ENCODE data around the gene GPR82.

GPR82 gene

DNA sequence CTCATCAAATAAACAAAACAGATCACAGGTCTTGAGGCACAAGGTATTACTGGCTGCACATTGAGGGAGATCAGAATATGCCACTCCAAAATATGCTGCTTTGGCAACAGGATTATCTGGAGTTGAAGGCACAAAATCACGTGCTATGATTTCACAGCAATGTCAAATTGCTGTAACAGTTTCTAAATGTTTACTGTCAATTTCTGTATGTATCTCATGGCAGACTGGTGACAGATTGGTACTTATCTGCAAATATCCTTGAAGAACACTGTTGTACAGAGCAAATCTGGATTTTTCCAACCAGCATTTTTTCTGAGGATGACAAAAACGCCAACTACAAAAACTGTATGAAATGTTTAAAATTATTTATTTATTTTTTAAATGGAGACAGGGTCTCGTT lies 26.7 kb downstream of the GPR82 start:
- WGBS (ENCODE audit: extremely low coverage, insufficient coverage, low lambda C conversion rate), result no CpG with 5 or more reads among the region's 3 CpGs
- no peak overlapping the region for H4K5ac ChIP-seq (ENCODE audit: low read length)
- no peaks in the 10 kb centered on the region for H3K36me3 ChIP-seq (ENCODE audit: control insufficient read depth, insufficient read depth, low read length)
- no peak for DNase-seq
- H3K18ac ChIP-seq (ENCODE audit: low read length), result no peak overlapping the region
- no peak overlapping the region for H4K8ac ChIP-seq (ENCODE audit: low read depth, low read length)
- H3K27me3 ChIP-seq (ENCODE audit: insufficient read depth, low read length, poor library complexity), result no peaks in the 10 kb centered on the region
- H3K9ac ChIP-seq (ENCODE audit: low read length), result no peak overlapping the region
- no peak overlapping the region for H2BK15ac ChIP-seq (replicated peaks; ENCODE audit: low read depth)
- no peak overlapping the region for H3K4ac ChIP-seq (ENCODE audit: low read depth, low read length)
- H3K4me2 ChIP-seq (ENCODE audit: low read length), result no peak overlapping the region
- H3K79me1 ChIP-seq (ENCODE audit: low read length), result no peaks in the 10 kb centered on the region
- H2BK5ac ChIP-seq (ENCODE audit: low read length), result no peak overlapping the region
- no peak overlapping the region for H3K56ac ChIP-seq (ENCODE audit: low read length)
- no peak overlapping the region for H3K27ac ChIP-seq (ENCODE audit: low read depth, low read length)
- no peak overlapping the region for H2BK120ac ChIP-seq (ENCODE audit: low read depth, low read length)
- no peaks in the 10 kb centered on the region for H3K79me2 ChIP-seq (ENCODE audit: control insufficient read depth, insufficient read depth, low read length)
- no peaks in the 10 kb centered on the region for H3K4me1 ChIP-seq (ENCODE audit: control insufficient read depth, low read depth, low read length)
- no peak overlapping the region for H3K4me3 ChIP-seq (ENCODE audit: low read length)
- no peak overlapping the region for H2AK5ac ChIP-seq (ENCODE audit: low read length)
- no peak overlapping the region for H3K23ac ChIP-seq (ENCODE audit: low read length)

DNA sequence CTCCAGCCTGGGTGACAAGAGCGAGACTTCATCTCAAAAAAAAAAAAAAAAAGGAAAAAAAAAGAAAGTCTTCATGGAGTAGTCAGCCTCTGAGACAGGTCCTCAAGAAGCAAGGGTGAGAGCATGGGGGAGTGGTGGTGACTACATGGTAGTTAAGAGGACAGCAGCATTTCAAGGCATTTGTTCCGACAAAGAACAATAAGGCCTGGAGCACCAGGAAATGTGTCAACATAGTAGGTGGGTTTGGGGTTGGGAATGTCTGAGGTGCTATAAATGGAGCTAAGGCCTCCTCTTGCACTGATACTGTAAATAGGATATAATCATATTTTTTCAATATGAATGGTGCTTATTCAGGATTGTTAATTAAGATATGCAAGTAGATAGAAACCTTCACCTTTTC lies 34.4 kb downstream of the GPR82 start:
- Histone ChIP-seq H3K56ac (ENCODE audit: low read length) (no peak overlapping the region), H3K9ac (ENCODE audit: low read length) (no peak overlapping the region), H2AK5ac (ENCODE audit: low read length) (no peak overlapping the region), H3K4me3 (ENCODE audit: low read length) (no peak overlapping the region), H3K79me1 (ENCODE audit: low read length) (no peaks in the 10 kb centered on the region), H3K4me2 (ENCODE audit: low read length) (no peak overlapping the region), H2BK5ac (ENCODE audit: low read length) (no peak overlapping the region), H2BK15ac (replicated peaks; ENCODE audit: low read depth) (no peak overlapping the region), H3K4me1 (ENCODE audit: control insufficient read depth, low read depth, low read length) (no peaks in the 10 kb centered on the region), H2BK120ac (ENCODE audit: low read depth, low read length) (no peak overlapping the region), H3K23ac (ENCODE audit: low read length) (no peak overlapping the region), H3K27me3 (ENCODE audit: insufficient read depth, low read length, poor library complexity) (no peaks in the 10 kb centered on the region), H3K79me2 (ENCODE audit: control insufficient read depth, insufficient read depth, low read length) (no peaks in the 10 kb centered on the region), H3K36me3 (ENCODE audit: control insufficient read depth, insufficient read depth, low read length) (no peaks in the 10 kb centered on the region), H4K8ac (ENCODE audit: low read depth, low read length) (no peak overlapping the region), H3K27ac (ENCODE audit: low read depth, low read length) (no peak overlapping the region), H3K4ac (ENCODE audit: low read depth, low read length) (no peak overlapping the region), H3K18ac (ENCODE audit: low read length) (no peak overlapping the region), H4K5ac (ENCODE audit: low read length) (no peak overlapping the region)
- DNase-seq, result no peak
- WGBS (ENCODE audit: extremely low coverage, insufficient coverage, low lambda C conversion rate), result no CpG with 5 or more reads among the region's 2 CpGs

DNA sequence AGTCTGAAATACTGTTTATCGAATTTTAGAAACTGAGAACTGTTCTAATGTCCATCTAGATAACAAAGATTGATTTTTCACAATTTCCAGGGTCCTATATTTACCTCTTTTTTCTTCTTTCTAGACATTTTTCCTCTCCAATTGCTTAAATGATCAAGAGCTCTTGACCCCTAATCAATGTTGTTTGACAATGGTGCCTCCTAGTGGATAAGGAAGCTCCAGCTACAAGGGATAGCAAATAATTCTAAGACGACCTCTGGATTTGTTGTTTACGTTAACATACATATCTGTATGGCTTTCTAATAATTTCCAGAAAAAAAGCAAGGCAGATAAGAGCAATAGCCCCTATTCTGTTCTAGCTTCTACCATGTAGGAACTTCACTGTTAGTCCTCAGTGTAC lies 35.8 kb downstream of the GPR82 start:
- Histone ChIP-seq H3K4me3 (ENCODE audit: low read length) (no peak overlapping the region), H3K4me2 (ENCODE audit: low read length) (no peak overlapping the region), H3K23ac (ENCODE audit: low read length) (no peak overlapping the region), H3K79me2 (ENCODE audit: control insufficient read depth, insufficient read depth, low read length) (no peaks in the 10 kb centered on the region), H2AK5ac (ENCODE audit: low read length) (no peak overlapping the region), H3K4me1 (ENCODE audit: control insufficient read depth, low read depth, low read length) (no peaks in the 10 kb centered on the region), H2BK120ac (ENCODE audit: low read depth, low read length) (no peak overlapping the region), H2BK5ac (ENCODE audit: low read length) (no peak overlapping the region), H4K5ac (ENCODE audit: low read length) (no peak overlapping the region), H3K56ac (ENCODE audit: low read length) (no peak overlapping the region), H3K9ac (ENCODE audit: low read length) (no peak overlapping the region), H3K4ac (ENCODE audit: low read depth, low read length) (no peak overlapping the region), H3K27me3 (ENCODE audit: insufficient read depth, low read length, poor library complexity) (no peaks in the 10 kb centered on the region), H3K36me3 (ENCODE audit: control insufficient read depth, insufficient read depth, low read length) (no peaks in the 10 kb centered on the region), H3K18ac (ENCODE audit: low read length) (no peak overlapping the region), H3K79me1 (ENCODE audit: low read length) (no peaks in the 10 kb centered on the region), H3K27ac (ENCODE audit: low read depth, low read length) (no peak overlapping the region), H4K8ac (ENCODE audit: low read depth, low read length) (no peak overlapping the region), H2BK15ac (replicated peaks; ENCODE audit: low read depth) (no peak overlapping the region)
- DNase-seq, result peak; percentile 51
- WGBS (ENCODE audit: extremely low coverage, insufficient coverage, low lambda C conversion rate), result no CpG with 5 or more reads among the region's 3 CpGs

DNA sequence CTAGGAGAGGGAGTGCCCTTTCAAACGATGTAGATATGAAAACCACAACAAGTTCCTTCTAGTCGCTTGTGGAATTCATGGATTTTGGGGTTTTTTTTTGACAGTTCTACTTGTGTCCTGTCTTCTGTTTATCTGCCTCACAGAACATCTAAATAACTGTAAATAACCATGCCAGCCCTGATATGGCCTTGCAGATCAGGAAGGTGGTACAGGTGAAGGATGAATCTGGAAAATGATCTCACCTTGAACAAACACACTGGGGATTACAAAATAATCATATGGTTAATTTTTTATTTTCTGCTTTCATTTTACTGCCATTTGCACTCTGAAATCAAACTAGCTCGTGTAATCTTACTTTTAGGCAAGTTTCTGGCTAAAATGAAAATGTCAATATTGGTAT lies 37.2 kb downstream of the GPR82 start:
- Histone ChIP-seq H2AK5ac (ENCODE audit: low read length) (no peak overlapping the region), H3K9ac (ENCODE audit: low read length) (no peak overlapping the region), H2BK15ac (replicated peaks; ENCODE audit: low read depth) (no peak overlapping the region), H4K5ac (ENCODE audit: low read length) (no peak overlapping the region), H3K18ac (ENCODE audit: low read length) (no peak overlapping the region), H3K27ac (ENCODE audit: low read depth, low read length) (no peak overlapping the region), H2BK5ac (ENCODE audit: low read length) (no peak overlapping the region), H3K79me1 (ENCODE audit: low read length) (no peaks in the 10 kb centered on the region), H4K8ac (ENCODE audit: low read depth, low read length) (no peak overlapping the region), H3K36me3 (ENCODE audit: control insufficient read depth, insufficient read depth, low read length) (no peaks in the 10 kb centered on the region), H3K4me3 (ENCODE audit: low read length) (no peak overlapping the region), H3K4me2 (ENCODE audit: low read length) (no peak overlapping the region), H3K27me3 (ENCODE audit: insufficient read depth, low read length, poor library complexity) (no peaks in the 10 kb centered on the region), H3K4ac (ENCODE audit: low read depth, low read length) (no peak overlapping the region), H2BK120ac (ENCODE audit: low read depth, low read length) (no peak overlapping the region), H3K4me1 (ENCODE audit: control insufficient read depth, low read depth, low read length) (no peaks in the 10 kb centered on the region), H3K56ac (ENCODE audit: low read length) (no peak overlapping the region), H3K79me2 (ENCODE audit: control insufficient read depth, insufficient read depth, low read length) (no peaks in the 10 kb centered on the region), H3K23ac (ENCODE audit: low read length) (no peak overlapping the region)
- no peak for DNase-seq
- no CpG with 5 or more reads among the region's 3 CpGs for WGBS (ENCODE audit: extremely low coverage, insufficient coverage, low lambda C conversion rate)

DNA sequence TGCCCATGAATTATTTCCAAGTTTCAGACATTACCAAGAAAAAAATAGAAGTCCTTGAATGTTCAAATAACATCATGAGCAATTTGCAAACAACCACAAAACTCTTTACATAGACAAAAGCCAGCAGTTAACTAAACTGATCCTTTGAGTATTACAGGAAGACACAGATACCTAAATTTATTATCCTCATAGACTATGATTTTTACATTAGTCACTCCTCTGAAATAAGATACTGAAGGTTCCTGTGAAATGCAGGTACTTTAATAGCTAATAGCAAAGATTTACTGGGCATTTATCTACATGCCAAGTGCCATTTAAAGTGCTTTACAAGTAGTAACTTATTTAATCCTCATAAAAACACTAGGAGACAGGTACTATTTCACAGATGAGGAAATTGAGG lies 37.7 kb downstream of the GPR82 start:
- Histone ChIP-seq H3K18ac (ENCODE audit: low read length) (no peak overlapping the region), H3K27ac (ENCODE audit: low read depth, low read length) (no peak overlapping the region), H3K79me2 (ENCODE audit: control insufficient read depth, insufficient read depth, low read length) (no peaks in the 10 kb centered on the region), H4K8ac (ENCODE audit: low read depth, low read length) (no peak overlapping the region), H3K79me1 (ENCODE audit: low read length) (no peaks in the 10 kb centered on the region), H3K9ac (ENCODE audit: low read length) (no peak overlapping the region), H2BK5ac (ENCODE audit: low read length) (no peak overlapping the region), H3K36me3 (ENCODE audit: control insufficient read depth, insufficient read depth, low read length) (no peaks in the 10 kb centered on the region), H3K27me3 (ENCODE audit: insufficient read depth, low read length, poor library complexity) (no peaks in the 10 kb centered on the region), H2BK15ac (replicated peaks; ENCODE audit: low read depth) (no peak overlapping the region), H3K4ac (ENCODE audit: low read depth, low read length) (no peak overlapping the region), H3K4me3 (ENCODE audit: low read length) (no peak overlapping the region), H4K5ac (ENCODE audit: low read length) (no peak overlapping the region), H3K4me1 (ENCODE audit: control insufficient read depth, low read depth, low read length) (no peaks in the 10 kb centered on the region), H2BK120ac (ENCODE audit: low read depth, low read length) (no peak overlapping the region), H3K4me2 (ENCODE audit: low read length) (no peak overlapping the region), H2AK5ac (ENCODE audit: low read length) (no peak overlapping the region), H3K23ac (ENCODE audit: low read length) (no peak overlapping the region), H3K56ac (ENCODE audit: low read length) (no peak overlapping the region)
- no peak for DNase-seq

DNA sequence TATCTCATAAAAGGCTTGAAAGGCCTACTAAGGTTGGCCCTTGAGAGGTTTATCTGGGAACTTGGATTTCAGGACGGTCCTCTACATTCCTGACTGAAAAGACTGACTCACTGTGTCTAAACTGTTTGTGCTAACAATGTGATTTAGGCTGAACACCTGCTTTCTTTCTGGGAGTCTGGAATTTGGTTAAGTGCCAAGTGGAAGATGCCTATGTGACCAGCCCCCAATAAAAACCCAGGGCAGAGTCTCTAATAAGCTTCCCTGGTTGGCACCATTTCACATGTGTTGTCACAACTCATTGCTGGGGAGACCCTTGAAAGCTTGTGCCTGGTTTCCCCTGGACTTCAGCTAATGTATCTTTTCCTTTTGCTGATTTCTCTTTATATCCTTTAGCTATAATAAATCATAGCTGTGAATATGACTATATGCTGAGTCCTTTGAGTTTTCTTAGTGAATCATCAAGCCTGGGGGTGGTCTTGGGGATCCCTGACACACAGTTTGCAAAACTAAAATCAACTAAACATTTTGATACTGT lies 55.1 kb downstream of the GPR82 start:
- H4K8ac ChIP-seq (ENCODE audit: low read depth, low read length), result no peak overlapping the region
- no peak overlapping the region for H3K18ac ChIP-seq (ENCODE audit: low read length)
- H3K4me2 ChIP-seq (ENCODE audit: low read length), result no peak overlapping the region
- H2BK120ac ChIP-seq (ENCODE audit: low read depth, low read length), result no peak overlapping the region
- no peak overlapping the region for H3K9ac ChIP-seq (ENCODE audit: low read length)
- WGBS (ENCODE audit: extremely low coverage, insufficient coverage, low lambda C conversion rate), result no CpG with 5 or more reads among the region's 1 CpG
- H2AK5ac ChIP-seq (ENCODE audit: low read length), result no peak overlapping the region
- H2BK15ac ChIP-seq (replicated peaks; ENCODE audit: low read depth), result no peak overlapping the region
- no peak overlapping the region for H2BK5ac ChIP-seq (ENCODE audit: low read length)
- no peak overlapping the region for H3K56ac ChIP-seq (ENCODE audit: low read length)
- H3K4me1 ChIP-seq (ENCODE audit: control insufficient read depth, low read depth, low read length), result no peaks in the 10 kb centered on the region
- no peak overlapping the region for H3K4me3 ChIP-seq (ENCODE audit: low read length)
- no peak overlapping the region for H3K4ac ChIP-seq (ENCODE audit: low read depth, low read length)
- DNase-seq, result no peak
- H3K79me1 ChIP-seq (ENCODE audit: low read length), result no peaks in the 10 kb centered on the region
- H3K27me3 ChIP-seq (ENCODE audit: insufficient read depth, low read length, poor library complexity), result no peaks in the 10 kb centered on the region
- H3K23ac ChIP-seq (ENCODE audit: low read length), result no peak overlapping the region
- H3K27ac ChIP-seq (ENCODE audit: low read depth, low read length), result no peak overlapping the region
- H3K36me3 ChIP-seq (ENCODE audit: control insufficient read depth, insufficient read depth, low read length), result no peaks in the 10 kb centered on the region
- no peak overlapping the region for H4K5ac ChIP-seq (ENCODE audit: low read length)
- no peaks in the 10 kb centered on the region for H3K79me2 ChIP-seq (ENCODE audit: control insufficient read depth, insufficient read depth, low read length)

Data from mesendoderm (in vitro differentiated cells).